ENCODE data around the gene IFITM10. TPM values are rescaled to one million over a fixed set of nuclear protein-coding genes. Genes with fewer than 3 reads are reported as not detected.
A peak's percentile ranks its signal among the peaks of the same experiment; 100 is the strongest.

The IFITM10 gene
- polyA plus RNA-seq, 1 donor = 0.19 TPM

DNA sequence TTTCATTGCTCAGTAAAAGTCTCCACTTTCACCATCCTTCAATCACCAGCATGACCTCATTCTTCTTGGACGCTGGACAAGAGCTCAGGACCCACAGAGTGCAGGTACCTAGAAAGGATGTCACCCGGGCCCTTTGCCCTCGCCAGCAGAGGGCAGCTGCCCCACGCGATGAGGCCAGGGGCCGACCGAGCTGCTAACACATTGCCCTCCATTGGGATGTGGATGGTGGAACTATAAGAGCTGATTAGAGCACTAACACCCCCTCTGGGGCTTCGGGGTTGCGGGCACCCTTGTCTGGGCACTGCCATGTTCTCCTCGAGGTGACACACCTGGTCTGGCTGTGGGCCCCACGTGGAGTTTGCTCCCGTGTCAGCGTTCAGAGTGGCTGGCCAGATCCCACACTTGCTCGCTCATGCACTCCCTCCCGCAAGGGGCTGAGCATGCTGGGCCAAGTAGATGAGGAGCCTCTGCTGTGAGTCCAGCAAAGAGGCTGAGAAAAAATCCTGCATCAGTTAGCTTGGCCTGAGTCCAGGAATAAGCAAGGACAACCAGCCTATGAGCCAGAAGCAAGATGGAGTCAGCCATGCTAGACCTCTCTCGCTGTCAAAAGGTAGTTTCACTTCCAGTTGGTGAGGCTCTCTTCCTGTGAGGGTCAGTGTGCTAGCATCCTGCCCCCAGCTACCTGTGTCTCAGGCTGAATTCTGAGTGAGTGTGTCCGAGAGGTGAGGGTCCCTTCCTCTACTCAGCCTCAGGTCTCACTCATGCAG is 43.6 kb downstream of the IFITM10 start:
- no peak for DNase-seq

DNA sequence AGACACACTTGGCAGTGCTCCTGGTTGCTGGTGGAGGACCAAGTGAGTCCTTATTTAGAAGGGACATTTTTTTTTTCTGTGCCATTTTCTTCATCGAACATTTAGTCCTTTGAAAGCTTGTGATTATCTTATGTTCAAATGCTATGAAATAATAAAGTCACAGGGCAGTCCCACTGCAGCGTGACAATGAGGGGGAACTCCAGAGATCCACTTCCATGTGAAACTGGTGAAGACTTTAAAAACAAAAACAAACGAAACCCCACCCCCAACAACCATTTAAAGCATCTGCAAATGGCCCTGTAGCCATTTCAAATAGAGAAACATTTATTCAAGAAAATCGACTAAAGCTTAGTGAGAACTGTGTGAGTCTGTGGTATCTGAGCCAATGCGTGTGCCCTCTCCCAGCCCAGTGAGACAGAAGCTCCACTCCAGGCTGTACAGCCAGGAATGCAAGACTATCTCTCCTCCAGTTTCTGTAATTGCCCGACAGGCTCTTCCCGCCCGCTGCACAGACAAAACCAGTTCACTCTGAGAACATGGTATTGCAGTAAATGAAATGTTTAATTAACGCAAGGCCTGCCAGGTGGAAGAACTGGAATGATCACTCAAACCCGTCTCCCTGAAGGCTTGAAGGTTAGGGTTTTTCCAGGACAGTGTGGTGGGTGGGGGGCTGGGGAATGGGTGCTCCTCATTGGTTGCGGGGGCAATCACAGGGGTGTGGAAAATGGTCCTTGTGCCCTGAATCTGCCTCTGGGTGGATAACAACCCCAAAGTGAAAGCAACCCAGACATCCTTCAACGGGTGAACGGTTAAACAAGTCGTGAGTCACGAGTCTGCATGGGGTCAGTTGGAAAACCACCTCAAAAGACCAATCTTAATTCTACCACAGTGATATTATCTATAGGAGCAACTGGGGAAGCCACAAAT is 45.0 kb downstream of the IFITM10 start:
- no peak for DNase-seq

DNA sequence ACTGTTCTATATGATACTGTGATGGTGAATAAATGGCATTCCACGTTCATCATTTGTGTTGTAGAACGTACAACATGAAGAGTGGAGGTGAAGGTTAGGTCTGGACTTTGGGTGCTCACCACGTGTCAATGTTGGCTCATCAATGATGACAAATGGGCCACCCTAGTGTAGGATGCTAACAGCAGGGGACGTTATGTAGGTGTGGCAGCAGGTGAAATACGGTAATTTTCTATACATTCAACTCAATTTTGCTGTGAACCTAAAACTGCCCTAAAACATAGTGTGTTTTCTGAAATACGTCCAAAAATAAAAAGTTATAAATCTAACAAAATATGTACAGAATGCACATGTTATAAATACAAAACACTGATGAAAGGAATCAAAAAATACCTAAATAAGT is 47.2 kb downstream of the IFITM10 start:
- DNase-seq = no peak

DNA sequence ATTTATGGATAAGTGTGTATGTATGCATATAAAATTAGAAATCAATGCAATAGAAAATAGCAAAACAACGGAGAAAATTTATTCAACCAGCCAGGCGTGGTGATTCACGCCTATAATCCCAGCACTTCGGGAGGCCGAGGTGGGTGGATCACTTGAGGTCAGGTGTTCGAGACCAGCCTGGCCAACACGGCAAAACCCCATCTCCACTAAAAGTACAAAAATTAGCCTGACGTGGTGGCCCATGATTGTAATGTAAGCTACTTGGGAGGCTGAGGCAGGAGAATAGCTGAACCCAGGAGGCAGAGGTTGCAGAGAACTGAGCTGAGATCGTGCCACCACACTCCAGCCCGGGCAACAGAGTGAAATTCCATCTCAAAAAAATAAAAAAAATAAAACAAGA is 47.9 kb downstream of the IFITM10 start:
- DNase-seq = no peak

DNA sequence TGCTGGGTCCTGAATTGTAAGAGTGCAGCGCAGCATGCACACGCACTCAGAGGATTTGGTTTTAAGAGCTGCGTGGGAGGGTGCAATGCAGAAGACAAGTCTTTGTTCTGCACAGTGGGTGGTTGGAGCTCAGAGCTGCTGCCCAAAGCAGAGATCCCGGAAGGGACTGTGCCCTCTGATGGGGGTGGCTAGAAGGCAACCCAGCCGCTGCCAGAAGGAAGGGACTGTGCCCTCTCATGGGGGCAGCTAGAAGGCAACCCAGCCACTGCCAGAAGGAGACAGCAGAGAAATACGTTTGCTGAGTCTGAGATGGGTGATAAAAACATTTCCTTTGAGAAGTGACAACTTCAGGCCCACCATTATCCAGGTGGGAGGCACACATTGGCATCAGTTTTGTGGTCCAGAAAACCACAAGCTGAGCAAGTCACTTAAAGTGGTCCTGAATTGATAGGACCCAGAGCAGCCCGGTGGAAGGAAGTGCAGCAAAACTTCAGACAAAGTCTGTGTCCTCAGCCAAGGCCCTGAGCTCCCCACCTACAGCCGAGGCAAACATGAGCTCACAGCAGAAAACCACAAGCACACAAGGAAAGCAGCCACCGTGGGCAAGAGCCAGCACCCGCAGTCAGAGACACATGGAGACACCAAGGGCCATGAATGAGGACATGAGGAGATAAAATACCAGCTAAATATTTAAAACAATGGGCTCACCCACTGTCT is 49.1 kb downstream of the IFITM10 start:
- DNase-seq = no peak

DNA sequence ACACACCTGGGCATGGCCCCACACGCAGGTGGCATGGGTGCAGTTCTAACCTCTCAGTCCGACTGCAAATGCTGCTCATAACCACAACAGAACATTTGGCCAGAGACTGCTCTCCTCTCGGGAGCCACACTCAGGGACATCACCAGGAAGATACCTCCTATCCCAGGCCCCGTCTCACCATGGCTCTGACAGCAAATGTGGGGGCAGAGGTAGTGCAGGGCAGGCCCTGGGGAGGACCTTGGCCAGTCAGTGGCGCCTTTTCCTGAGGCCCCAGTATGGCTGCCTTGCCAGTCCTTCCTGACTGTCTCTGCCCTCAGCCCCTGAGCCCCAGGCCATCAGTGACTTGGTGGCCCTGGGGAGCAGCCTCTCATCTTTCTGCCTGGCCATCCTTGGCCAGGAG is 50.6 kb downstream of the IFITM10 start:
- no peak for DNase-seq

DNA sequence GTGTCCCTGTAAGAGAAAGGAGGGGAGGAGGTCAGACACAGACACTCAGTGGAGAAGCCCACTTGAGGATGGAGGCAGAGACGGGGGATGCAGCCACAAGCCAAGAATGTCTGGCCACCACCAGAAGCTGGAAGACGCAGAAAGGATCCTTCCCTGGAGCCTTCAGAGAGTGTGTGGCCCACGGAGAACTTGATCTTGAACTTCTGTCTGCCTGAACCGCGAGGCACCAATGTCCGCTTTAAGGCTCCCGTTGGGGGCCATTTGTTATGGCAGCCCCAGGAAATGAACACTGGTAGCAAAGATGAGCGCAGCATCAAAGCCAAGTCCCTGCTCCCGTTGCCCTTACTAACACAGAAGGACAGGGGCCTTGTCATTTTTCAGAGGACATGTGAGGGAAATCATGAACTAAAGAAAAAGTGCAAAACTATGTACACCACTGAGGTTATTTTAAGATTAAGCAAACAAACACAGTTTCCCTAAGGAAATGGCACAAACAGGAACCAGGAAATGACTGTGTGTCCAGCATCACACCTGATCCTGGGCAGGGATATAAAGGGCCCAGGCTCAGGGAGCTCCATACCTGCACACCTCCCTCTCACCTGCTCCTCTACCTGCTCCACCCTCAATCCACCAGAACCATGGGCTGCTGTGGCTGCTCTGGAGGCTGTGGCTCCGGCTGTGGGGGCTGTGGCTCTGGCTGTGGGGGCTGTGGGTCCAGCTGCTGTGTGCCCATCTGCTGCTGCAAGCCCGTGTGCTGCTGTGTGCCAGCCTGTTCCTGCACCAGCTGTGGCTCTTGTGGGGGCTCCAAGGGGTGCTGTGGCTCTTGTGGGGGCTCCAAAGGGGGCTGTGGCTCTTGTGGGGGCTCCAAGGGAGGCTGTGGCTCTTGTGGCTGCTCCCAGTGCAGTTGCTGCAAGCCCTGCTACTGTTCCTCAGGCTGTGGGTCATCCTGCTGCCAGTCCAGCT is 53.5 kb downstream of the IFITM10 start, which contains the start of gene KRTAP5-6:
Gene KRTAP5-6 (plus strand): TSS at position 588 of the 963 bp plus-strand sequence. CDS start 51 bp downstream, at position 639.
- DNase-seq = no peak

DNA sequence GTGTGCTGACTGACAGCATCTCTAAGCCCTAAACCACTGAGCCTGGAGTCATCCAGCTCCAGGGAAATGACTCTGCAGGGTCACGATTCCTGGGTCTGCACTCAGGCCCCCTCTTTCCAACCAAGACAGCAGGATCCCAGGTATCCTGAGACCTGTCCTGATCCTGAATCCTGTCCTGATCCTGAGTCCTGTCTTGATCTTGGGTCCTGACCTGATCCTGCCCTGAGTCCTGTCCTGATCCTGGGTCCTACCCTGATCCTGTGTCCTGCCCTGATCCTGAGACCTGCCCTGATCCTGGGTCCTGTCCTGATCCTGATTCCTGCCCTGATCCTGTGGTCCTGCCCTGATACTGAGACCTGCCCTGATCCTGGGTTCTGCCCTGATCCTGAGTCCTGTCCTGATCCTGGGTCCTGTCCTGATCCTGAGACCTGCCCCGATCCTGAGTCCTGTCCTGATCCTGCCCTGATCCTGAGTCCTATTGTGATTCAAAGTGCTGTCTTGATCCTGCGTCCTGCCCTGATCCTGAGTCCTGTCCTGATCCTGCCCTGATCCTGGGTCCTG is 54.8 kb downstream of the IFITM10 start:
- no peak for DNase-seq

DNA sequence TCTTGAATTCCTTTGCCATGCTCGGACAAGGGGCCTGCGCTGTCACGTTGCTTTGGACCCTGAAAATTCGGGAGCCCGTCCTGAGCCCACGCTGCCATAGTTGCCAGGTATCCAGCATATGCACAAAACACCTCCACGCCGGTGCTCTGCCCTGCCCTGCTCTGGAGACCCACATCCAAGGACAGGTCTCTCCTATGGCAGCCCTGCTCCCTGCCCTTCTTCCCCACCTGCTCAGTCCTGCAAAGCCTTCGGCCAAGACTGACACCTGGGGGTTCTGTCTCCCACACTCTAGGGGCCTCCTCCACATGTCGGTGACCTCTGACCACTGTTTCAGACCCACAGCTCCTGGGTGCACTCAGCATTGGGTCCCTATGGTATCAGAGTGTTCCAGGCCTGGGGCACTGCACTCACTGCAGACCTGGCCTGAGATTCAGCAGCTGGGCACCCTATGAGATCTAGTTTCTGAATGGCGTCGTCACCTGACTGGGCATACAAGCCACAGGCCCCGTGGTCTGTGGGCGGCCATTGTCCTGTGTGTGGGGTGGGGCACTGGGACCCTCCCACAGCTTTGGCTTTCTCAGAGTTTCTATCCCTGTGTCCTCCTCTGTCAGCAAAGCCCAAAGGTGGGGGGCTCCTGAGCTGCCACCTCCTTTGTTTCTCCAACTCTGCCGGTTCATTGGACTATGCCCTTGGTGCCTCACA is 55.4 kb downstream of the IFITM10 start:
- no peak for DNase-seq

DNA sequence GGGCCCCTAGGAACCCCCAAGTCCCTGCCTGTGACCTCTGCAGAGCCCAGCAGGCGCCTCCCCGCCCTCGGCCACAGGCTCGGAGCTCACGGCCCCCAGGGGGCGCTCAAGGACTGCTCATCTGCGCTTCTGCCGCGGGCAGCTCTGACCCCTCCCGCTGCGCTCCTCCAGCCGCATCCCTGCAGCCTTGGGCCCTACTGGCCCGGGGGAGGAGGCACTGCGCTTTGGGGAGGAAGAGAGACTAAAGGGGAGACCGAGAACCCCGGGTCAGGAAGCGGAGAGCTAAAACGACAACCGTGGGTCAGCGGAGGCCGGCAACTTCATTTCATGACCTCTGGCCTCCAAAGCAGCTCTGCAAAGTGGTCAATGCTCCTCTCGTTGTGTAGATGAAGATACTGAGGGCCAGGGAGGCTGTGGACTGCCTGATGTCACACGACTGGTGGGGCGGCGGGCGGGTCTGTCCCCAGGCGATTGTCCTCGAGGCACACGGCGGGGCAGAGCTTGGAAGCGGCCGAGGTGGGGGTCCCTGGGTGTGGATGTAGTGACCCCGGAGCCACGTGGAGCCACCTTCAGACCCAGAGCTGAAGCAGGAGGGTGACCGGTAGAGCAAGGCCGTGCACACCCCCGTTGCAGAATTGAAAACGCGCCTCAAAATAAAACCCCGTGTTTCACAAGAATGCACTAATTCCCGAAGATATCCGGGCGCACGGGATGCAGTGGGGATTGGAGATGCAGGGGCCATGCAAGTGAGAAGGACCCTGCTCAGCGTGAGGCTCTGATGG is 56.1 kb downstream of the IFITM10 start:
- DNase-seq = peak; percentile 88

DNA sequence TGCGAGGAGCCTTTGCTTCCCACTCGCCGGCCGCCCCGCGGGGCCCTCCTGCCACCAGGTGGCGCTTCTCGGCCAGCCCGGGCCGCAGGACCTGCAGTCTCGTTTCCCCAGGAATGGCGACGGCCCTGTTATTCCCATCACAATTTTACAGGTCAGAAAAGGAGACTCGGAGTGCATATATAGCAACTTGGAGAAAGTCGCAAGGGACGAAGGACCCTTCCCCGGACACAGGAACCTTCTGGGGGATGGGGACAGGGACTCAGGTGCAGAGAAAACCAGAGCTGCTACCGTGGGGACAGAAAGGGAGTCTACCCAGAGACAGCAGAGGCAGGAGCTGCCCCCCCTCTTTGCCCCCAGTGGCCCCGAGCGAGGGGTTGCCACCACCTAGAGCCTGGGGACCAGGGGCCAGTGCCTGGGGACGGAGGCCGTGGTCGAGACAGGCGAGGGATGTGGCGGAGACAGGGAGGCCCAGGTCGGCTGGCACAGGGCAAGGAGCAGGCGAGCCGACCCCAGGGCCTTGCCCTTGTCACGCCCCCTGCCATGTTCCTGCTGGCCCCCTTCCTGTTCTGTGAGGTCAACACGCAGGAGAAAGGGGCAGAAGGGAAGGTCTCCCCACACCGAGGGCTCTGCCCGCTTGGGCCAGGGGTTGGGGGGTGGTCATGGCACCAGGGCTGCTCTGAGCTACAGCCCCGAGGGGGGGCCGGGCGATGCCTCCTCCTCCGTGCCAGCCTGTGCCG is 56.9 kb downstream of the IFITM10 start:
- DNase-seq = peak; percentile 82

DNA sequence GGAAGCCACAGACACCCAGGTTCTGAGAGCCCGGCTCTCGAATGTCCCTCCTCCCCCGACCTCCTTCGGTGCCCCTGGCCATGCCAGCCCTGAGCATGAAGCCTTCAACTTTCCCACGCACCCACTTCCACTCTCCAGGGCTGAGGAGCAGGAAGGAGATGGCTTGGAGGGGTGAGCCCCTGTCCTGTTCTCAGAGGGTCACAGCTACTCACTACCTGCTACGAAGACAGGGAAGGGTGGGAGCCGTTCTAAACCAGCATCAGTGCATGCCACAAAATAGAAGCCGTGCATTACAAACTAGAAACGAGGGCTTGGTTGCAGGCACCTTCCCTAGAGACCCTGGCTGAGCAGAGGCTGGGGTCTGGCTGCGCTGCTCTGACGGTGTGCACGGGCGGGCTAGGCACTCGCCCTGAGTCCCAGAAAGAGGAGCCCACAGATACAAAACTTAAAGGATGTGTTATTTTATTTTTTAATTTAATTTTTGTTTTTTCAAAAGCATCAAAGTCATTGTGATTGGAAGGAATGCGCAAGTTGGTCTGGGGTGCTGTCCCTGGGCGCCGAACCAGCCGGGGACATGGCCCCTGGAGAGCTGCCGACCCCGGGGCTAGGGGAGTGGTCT is 57.6 kb downstream of the IFITM10 start:
- DNase-seq = no peak

DNA sequence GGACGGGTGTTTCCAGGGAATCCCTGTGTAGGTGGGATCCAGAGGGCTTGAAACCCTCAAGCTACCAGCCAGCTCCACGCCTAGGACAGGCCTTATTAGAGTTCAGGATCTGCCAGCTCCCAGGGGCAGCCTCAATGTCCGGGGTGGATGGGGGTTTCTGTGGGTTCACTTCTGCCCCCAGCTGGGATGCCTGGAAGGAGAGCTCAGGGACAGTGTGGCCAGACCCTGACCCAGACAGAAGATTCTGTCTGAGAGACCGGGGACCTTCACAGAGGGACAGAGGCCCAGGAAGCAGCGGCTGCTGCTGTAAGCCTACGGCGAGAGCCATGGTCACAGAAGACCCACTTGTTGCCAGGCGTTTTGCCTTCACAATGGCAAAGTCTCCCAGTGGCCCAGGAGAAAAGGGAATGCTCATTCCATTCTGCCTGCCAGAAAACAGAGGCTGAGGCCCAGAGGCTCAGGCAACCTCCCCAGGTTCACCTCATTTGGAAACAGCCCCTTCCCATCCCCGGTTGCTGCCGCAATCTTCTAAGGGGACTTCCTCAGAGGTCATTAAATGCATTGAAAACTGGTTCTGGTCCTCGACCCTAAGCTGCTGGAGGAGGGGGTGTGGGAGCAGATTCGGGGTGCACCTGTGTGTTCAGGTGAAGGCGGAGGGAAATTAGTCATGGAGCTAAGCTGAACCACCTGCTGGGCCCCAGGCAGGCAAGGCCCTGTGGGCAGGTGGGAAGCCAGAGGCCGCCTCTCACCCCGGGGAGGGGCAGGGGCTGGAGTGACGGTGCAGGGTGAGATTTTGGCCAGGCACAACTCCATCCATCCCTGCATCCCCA is 58.3 kb downstream of the IFITM10 start:
- no peak for DNase-seq

DNA sequence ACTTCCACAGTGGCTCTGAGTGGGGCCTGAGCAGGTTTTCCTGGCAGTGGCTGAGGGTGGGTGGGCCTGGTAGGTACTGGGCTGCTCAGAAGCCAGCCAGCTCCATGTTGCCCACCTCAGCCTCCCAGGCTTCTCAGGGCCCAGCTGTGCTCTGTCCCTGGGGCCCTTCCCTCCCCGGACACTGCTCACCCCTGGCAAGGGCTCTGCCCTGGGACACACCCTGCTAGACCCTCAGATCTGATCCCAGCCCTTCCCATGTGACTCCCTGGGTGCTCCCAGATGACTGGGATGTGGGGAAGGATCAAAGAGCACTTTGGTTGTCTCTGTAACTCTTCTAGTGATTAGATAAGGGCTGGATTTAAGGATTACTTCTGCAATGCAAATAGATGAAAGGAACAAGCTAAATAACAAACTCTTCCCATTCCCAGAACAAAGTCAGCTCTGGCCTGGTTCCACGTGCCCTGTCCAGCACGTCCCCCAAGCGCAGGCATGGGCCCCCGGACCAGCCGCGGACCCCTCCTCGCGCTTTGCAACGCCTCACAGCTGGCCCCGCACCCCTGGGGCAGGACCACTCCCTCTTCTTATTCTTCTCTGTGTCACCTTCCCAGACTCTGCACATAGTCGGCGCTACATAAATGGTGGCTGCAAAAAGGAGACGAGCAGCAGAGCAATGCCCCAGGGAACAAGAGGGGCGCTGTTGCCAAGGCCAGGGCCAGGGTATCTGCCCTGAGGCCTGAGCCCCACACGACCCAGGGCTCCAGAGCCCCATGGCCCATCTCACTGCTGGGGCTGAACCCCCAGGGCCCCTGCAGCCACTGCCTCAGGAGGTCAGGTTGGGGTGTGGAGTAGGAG is 59.1 kb downstream of the IFITM10 start:
- no peak for DNase-seq

DNA sequence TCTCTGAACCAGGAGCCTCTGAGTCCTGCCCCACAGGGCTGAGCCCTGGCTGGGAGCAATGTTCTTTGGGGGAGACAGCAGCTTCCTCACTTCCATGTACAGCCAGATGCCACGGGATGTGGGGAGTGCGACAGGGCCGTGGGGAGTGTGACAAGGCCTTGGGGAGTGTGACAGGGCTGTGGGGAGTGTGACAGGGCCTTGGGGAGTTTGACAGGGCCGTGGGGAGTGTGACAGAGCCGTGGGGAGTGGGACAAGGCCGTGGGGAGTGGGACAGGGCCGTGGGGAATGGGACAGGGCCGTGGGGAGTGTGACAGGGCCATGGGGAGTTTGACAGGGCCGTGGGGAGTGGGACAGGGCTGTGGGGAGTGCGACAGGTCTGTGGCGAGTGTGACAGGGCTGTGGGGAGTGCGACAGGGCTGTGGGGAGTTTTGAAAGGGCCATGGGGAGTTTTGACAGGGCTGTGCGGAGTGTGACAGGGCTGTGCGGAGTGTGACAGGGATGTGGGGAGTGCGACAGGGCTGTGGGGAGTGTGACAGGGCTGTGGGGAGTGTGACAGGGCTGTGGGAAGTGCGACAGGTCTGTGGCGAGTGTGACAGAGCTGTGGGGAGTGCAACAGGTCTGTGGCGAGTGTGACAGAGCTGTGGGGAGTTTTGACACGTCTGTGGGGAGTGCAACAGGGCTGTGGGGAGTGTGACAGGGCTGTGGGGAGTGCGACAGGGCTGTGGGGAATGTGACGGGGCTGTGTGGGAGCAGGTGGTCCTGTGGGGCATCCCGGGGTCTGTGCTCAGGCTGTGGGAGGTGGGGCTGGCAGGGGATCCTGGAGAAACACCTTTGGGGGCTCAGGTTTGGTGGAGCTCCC is 60.0 kb downstream of the IFITM10 start:
- no peak for DNase-seq

All from hindlimb muscle (tissue), 1 donor.